ENCODE measurements around the gene SUGT1. TPM values are rescaled to one million over a fixed set of nuclear protein-coding genes. Genes with fewer than 3 reads are reported as not detected.
"Not testable (repeated sequence)": the region's sequence is repeated elsewhere in the genome, so short reads cannot be mapped to it uniquely, and the experiment has no call there.

Gene SUGT1
- 51.1 and 57.5 TPM in 2 replicates for polyA plus RNA-seq
- 88.1 and 100 TPM in 2 replicates for polyA minus RNA-seq

GRCh38 chr13:52652196-52652979 lies at the start of gene SUGT1:
Gene SUGT1 (plus strand): TSS chr13:52652836. CDS start chr13:52652921, 85 bp downstream.
- Histone ChIP-seq H3K27me3 (ENCODE audit: insufficient read depth, low read depth, low read length) (no peaks in the 10 kb centered on the region), H2AFZ (ENCODE audit: low read depth, low read length) (peak within 1 kb of the TSS; percentile 84), H3K4me3 (ENCODE audit: low read length) (peak within 1 kb of the TSS; percentile 87), H3K27ac (ENCODE audit: low read length) (peak within 1 kb of the TSS; percentile 98), H3K9me3 (ENCODE audit: low read length) (no peaks in the 10 kb centered on the region), H3K9ac (ENCODE audit: low read length) (peak within 1 kb of the TSS; percentile 91), H3K36me3 (ENCODE audit: insufficient read depth, low read length) (no peaks in the 10 kb centered on the region), H4K20me1 (ENCODE audit: insufficient read depth) (no peaks in the 10 kb centered on the region), H3K79me2 (replicated peaks; ENCODE audit: insufficient read depth, low read length) (peaks cover 61% of the 10 kb centered on the region), H3K9me2 (ENCODE audit: insufficient read depth, low read length) (no peaks in the 10 kb centered on the region), H3K4me2 (ENCODE audit: low read length) (peak within 1 kb of the TSS; percentile 95), H3F3A (ENCODE audit: insufficient read depth, low read length, poor library complexity, severe bottlenecking) (peaks cover 12% of the 10 kb centered on the region)
- TF ChIP-seq POLR2AphosphoS5 (IDR thresholded peaks at IDR 0.05) (peak; percentile 92), CTCF (IDR thresholded peaks at IDR 0.05; ENCODE audit: poor library complexity, severe bottlenecking) (peak; percentile 92), EP300 (conservative IDR thresholded peaks at IDR 0.05; ENCODE audit: poor library complexity, severe bottlenecking) (peak; percentile 76), TAF1 (IDR thresholded peaks at IDR 0.05; ENCODE audit: low read depth) (peak; percentile 93), RAD21 (conservative IDR thresholded peaks at IDR 0.05) (peak; percentile 61), MXI1 (conservative IDR thresholded peaks at IDR 0.05; ENCODE audit: poor library complexity, severe bottlenecking) (peak; percentile 76), REST (IDR thresholded peaks at IDR 0.05; ENCODE audit: borderline replicate concordance) (peak; percentile 89), SMC3 (conservative IDR thresholded peaks at IDR 0.05; ENCODE audit: poor library complexity) (peak; percentile 64), EZH2 (IDR thresholded peaks at IDR 0.05; ENCODE audit: borderline replicate concordance, insufficient read depth, low read length, poor library complexity, severe bottlenecking) (no peak)

DNA sequence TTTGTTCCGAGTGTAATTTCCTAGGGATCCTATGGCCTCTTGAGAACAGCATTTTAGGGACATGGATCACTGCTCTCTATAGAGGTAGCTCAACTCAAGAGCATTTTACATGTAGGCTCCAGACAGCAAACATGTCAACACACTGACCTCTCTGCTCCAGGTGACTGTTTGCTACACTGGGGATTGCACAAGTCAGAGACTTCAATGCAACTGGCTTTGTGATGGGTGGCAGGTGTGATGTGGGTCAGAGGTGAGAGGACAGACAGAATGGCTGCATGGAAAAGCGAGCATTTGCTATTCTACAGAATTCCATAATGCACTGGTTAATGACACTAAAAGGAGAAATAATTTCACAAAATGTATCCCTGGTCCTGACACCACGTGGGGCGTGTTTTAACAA lies 49.3 kb upstream of the SUGT1 start:
- not testable (repeated sequence) for H3K9me3 ChIP-seq (ENCODE audit: low read length); H2AFZ ChIP-seq (ENCODE audit: low read depth, low read length); H3K36me3 ChIP-seq (ENCODE audit: insufficient read depth, low read length); H3K4me2 ChIP-seq (ENCODE audit: low read length); H3K27ac ChIP-seq (ENCODE audit: low read length); H3F3A ChIP-seq (ENCODE audit: insufficient read depth, low read length, poor library complexity, severe bottlenecking); H4K20me1 ChIP-seq (ENCODE audit: insufficient read depth); H3K9me2 ChIP-seq (ENCODE audit: insufficient read depth, low read length); H3K4me3 ChIP-seq (ENCODE audit: low read length); H3K79me2 ChIP-seq (replicated peaks; ENCODE audit: insufficient read depth, low read length); H3K9ac ChIP-seq (ENCODE audit: low read length)
- H3K27me3 ChIP-seq (ENCODE audit: insufficient read depth, low read depth, low read length) = peaks cover 20% of the 10 kb centered on the region

DNA sequence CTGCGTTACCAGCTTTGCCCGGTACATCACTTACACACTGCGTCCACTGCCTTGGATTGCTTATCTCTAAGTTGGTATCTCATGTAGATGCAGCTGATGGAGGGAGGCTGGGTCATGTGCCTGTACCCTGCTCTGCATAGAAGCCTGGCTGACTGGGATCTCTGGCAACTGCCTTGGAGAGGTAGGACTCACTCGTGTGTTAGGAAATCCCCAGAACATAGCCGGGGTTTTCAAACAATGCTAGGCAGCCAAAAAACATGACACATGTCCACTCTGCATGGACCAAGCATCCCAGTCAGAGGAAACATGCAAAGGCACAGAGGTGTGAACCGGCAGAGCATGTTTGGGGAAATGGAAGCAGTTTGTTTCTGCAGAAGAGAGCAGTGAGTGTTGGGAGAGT lies 46.5 kb upstream of the SUGT1 start:
- H3K27me3 ChIP-seq (ENCODE audit: insufficient read depth, low read depth, low read length); H3F3A ChIP-seq (ENCODE audit: insufficient read depth, low read length, poor library complexity, severe bottlenecking); H3K36me3 ChIP-seq (ENCODE audit: insufficient read depth, low read length); H3K4me2 ChIP-seq (ENCODE audit: low read length); H3K4me3 ChIP-seq (ENCODE audit: low read length); H3K9me2 ChIP-seq (ENCODE audit: insufficient read depth, low read length); H3K27ac ChIP-seq (ENCODE audit: low read length); H4K20me1 ChIP-seq (ENCODE audit: insufficient read depth); H3K9me3 ChIP-seq (ENCODE audit: low read length); H2AFZ ChIP-seq (ENCODE audit: low read depth, low read length); H3K79me2 ChIP-seq (replicated peaks; ENCODE audit: insufficient read depth, low read length); H3K9ac ChIP-seq (ENCODE audit: low read length): not testable (repeated sequence)

- H3K36me3 ChIP-seq (ENCODE audit: insufficient read depth, low read length); H3K27me3 ChIP-seq (ENCODE audit: insufficient read depth, low read depth, low read length); H4K20me1 ChIP-seq (ENCODE audit: insufficient read depth): not testable (repeated sequence)
These were observed 45.8 kb upstream of the SUGT1 start for GRCh38 chr13:52606795-52607194.

GRCh38 chr13:52608184-52608583 lies 44.5 kb upstream of the SUGT1 start:
- H3K27ac ChIP-seq (ENCODE audit: low read length); H3K4me3 ChIP-seq (ENCODE audit: low read length); H3K9me2 ChIP-seq (ENCODE audit: insufficient read depth, low read length); H3F3A ChIP-seq (ENCODE audit: insufficient read depth, low read length, poor library complexity, severe bottlenecking); H3K9ac ChIP-seq (ENCODE audit: low read length); H2AFZ ChIP-seq (ENCODE audit: low read depth, low read length); H3K27me3 ChIP-seq (ENCODE audit: insufficient read depth, low read depth, low read length); H3K9me3 ChIP-seq (ENCODE audit: low read length); H4K20me1 ChIP-seq (ENCODE audit: insufficient read depth); H3K79me2 ChIP-seq (replicated peaks; ENCODE audit: insufficient read depth, low read length); H3K4me2 ChIP-seq (ENCODE audit: low read length); H3K36me3 ChIP-seq (ENCODE audit: insufficient read depth, low read length): not testable (repeated sequence)

More at GRCh38 chr13:52606795-52607194, 45.8 kb upstream of the SUGT1 start:
- H3K79me2 ChIP-seq (replicated peaks; ENCODE audit: insufficient read depth, low read length); H3K27ac ChIP-seq (ENCODE audit: low read length); H3K9me2 ChIP-seq (ENCODE audit: insufficient read depth, low read length); H3K9ac ChIP-seq (ENCODE audit: low read length); H3K4me3 ChIP-seq (ENCODE audit: low read length); H3K9me3 ChIP-seq (ENCODE audit: low read length); H3K4me2 ChIP-seq (ENCODE audit: low read length); H2AFZ ChIP-seq (ENCODE audit: low read depth, low read length); H3F3A ChIP-seq (ENCODE audit: insufficient read depth, low read length, poor library complexity, severe bottlenecking): not testable (repeated sequence)

Data from neural cell (in vitro differentiated cells).